Activated T-helper 17 cell treated with anti-CD3 and anti-CD28 coated beads, Interleukin-2, amount 50 U/mL, for 72 hours (primary cell): Measurements from ENCODE around the gene ZNF784. TPM values are rescaled to one million over a fixed set of nuclear protein-coding genes. Genes with fewer than 3 reads are reported as not detected.

Experiments
- ATAC-seq: fragments of 150-1000 bp; cut with Tn5 transposase; replicated peaks from 2 replicates; pipeline ENCODE4 v1.10.0; 2021; ENCODE audit warnings: mild to moderate bottlenecking, moderate library complexity
- H3K27ac Mint-ChIP-seq: one replicate; pipeline ENCODE4 v1.8.0; 2022; ENCODE audit warnings: mixed read lengths
- H3K27me3 Mint-ChIP-seq: one replicate; pipeline ENCODE4 v1.8.0; 2022; ENCODE audit warnings: mixed read lengths
- H3K36me3 Mint-ChIP-seq: one replicate; pipeline ENCODE4 v1.8.0; 2022; ENCODE audit warnings: low read depth, mild to moderate bottlenecking, mixed read lengths
- H3K4me1 Mint-ChIP-seq: one replicate; pipeline ENCODE4 v1.8.0; 2022; ENCODE audit warnings: mixed read lengths
- H3K4me3 Mint-ChIP-seq: one replicate; pipeline ENCODE4 v1.8.0; 2022; ENCODE audit warnings: mild to moderate bottlenecking, mixed read lengths
- H3K9me3 Mint-ChIP-seq: one replicate; pipeline ENCODE4 v1.8.0; 2022; ENCODE audit warnings: mixed read lengths
- total RNA-seq, 2 donors: library from RNA; stranded (reverse); gene quantifications; one replicate each; pipeline ENCODE4 v1.2.3, GENCODE V29; 2022

Gene ZNF784
- total RNA-seq, 2 donors from 2014 or later = 4.6 to 5.3 TPM

DNA sequence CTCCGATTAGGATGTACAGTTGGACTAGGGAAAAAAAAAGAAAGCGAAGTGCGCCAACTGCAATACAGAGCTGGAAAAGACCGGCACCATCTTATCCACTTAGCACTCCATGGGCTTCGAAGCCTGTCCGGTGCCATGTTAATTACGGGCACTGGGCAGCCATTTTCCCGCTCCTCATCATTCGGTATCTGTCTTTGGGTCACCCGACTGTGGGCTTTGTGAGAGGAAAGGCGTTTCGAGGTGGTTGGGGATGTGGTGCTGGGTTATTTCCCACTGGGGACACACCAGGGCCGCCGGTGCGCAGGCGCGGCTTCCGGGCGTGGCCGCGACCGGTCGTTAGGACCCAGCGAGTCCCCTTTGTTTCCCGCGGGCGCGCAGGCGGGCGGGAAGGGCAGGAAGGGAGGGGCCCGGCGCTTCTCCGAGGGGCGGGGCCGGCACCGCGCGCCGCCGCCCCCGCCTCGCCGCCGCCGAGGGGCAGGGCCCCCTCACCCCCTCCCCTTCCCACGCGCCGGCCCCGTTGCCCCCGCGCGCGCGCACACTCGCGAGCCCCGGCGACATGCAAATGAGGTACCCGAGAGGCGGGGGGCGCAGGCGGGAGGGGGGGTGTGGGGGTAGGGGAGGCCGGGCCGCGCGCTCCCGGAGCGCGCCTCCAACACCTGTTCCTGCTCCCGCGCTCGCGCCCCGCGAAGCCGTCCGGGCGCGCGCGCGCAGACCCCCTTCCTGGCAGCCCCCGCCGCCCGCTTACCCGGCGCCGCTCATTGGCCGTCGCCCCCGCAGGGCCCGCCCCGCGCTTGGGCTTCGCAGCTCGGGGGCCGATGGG lies 24.3 kb downstream of the ZNF784 start, which contains the start of gene ZNF524:
ZNF524 (plus strand) TSS at position 447 of the 820 bp plus-strand sequence. CDS start 1,825 bp downstream, outside the sequence.
- Mint-ChIP-seq H3K27me3 (no peaks in the 10 kb centered on the region), H3K9me3 (no peaks in the 10 kb centered on the region), H3K27ac (peak within 1 kb of the TSS; percentile 95), H3K4me3 (peak within 1 kb of the TSS; percentile 92), H3K36me3 (peaks cover 34% of the 10 kb centered on the region), H3K4me1 (peaks cover 28% of the 10 kb centered on the region)
- ATAC-seq = peak; percentile 63

DNA sequence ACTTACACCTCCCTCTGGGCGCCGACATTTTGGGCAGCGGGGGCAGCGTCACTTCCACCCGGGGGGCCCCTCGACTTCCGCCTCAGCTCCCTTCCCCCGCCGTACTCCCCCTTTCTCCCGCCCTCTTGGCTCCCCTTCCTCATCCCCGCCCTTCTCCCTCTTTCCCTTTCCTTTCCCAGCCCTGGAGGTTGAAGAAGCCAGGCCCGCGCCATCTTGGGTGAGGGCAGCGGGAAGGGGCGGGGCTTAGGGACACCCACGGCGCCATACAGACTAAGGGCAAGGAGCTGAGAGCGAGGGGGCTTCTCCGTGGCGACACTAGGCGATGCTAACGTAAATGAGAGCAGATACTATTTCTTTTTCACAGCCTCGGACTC lies 24.9 kb downstream of the ZNF784 start, which contains the start of gene FIZ1:
FIZ1 (minus strand) TSS at position 50 of the 374 bp plus-strand sequence. CDS start 1,652 bp downstream, outside the sequence.
- H3K36me3 Mint-ChIP-seq = peaks cover 40% of the 10 kb centered on the region
- peaks cover 24% of the 10 kb centered on the region for H3K4me1 Mint-ChIP-seq
- H3K9me3 Mint-ChIP-seq = no peaks in the 10 kb centered on the region
- ATAC-seq = peak; percentile 83
- H3K27me3 Mint-ChIP-seq = no peaks in the 10 kb centered on the region
- H3K27ac Mint-ChIP-seq = peak within 1 kb of the TSS; percentile 95
- peak within 1 kb of the TSS; percentile 92 for H3K4me3 Mint-ChIP-seq

DNA sequence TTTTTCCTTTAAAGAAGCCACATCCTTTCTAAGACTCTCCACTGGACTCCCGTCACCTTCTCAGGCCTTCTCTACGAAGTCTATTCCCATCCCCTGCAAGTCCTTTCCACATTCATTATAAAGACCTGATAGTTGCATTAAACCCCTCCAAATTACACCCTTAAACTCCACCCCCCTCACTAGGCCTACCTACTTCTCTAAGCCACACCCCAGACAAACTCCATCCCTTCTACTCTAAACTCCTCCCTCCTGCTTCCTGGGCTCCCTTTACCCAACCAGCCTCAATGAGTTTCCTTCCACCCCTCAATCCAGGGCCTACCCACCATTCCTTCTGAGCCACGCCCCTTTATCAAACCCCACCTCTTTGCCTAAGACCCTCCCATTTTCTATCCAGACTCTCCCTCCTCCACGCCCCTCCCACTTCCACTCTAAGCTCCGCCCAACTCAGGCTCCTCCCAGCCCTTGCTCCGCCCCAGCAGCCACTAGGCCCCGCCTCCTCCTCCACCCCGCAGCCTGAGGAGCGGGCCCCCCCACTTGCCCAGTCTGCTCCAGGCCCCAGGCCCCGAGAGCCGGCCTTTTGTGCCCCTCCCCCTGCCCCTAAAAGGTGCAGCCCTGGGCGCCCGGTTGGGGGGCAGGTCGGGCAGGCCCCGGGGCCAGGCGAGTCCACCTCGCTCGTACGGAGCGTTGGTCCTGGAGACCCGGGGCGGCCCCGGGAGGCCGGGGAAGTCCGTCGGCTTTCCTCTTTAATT lies 25.5 kb downstream of the ZNF784 start:
- ATAC-seq = peak; percentile 75
- Mint-ChIP-seq H3K27me3 (no peaks in the 10 kb centered on the region), H3K27ac (peak overlapping the region; percentile 95), H3K9me3 (no peaks in the 10 kb centered on the region), H3K36me3 (peaks cover 40% of the 10 kb centered on the region), H3K4me3 (peak overlapping the region; percentile 92), H3K4me1 (peaks cover 22% of the 10 kb centered on the region)

GRCh38 chr19:55598034-55598433 lies 26.3 kb downstream of the ZNF784 start:
- H3K27ac Mint-ChIP-seq = no peak overlapping the region
- no peaks in the 10 kb centered on the region for H3K27me3 Mint-ChIP-seq
- no peak for ATAC-seq
- H3K4me1 Mint-ChIP-seq = peaks cover 17% of the 10 kb centered on the region
- H3K4me3 Mint-ChIP-seq = no peak overlapping the region
- peaks cover 45% of the 10 kb centered on the region for H3K36me3 Mint-ChIP-seq
- no peaks in the 10 kb centered on the region for H3K9me3 Mint-ChIP-seq

DNA sequence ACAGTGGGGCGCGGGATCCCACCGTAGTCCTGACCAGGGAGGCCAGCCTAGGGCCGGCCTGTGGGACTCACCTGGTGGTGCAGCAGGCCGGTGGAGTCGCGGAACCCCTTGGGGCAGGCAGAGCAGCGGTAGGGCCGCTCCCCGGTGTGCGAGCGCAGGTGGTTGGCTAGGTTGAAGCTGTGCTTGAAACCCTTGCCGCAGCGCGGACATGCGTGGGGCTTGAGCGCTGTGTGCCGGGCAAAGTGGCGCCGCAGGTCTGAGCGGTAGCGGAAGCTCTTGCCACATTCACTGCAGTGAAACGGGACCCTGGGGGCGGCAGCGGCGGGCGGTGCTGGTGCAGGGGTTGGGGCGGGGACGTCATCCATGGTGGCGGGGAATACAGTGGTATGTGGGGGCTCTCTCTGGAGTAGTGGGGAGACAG lies 26.9 kb downstream of the ZNF784 start:
- no peak overlapping the region for H3K4me3 Mint-ChIP-seq
- no peak overlapping the region for H3K27ac Mint-ChIP-seq
- no peak for ATAC-seq
- peaks cover 45% of the 10 kb centered on the region for H3K36me3 Mint-ChIP-seq
- no peaks in the 10 kb centered on the region for H3K27me3 Mint-ChIP-seq
- peaks cover 17% of the 10 kb centered on the region for H3K4me1 Mint-ChIP-seq
- H3K9me3 Mint-ChIP-seq = no peaks in the 10 kb centered on the region

- no peak overlapping the region for H3K27ac Mint-ChIP-seq
- H3K4me3 Mint-ChIP-seq = no peak overlapping the region
- no peak for ATAC-seq
- no peaks in the 10 kb centered on the region for H3K27me3 Mint-ChIP-seq
- peaks cover 12% of the 10 kb centered on the region for H3K4me1 Mint-ChIP-seq
- no peaks in the 10 kb centered on the region for H3K9me3 Mint-ChIP-seq
- peaks cover 51% of the 10 kb centered on the region for H3K36me3 Mint-ChIP-seq
These were observed 28.1 kb downstream of the ZNF784 start for GRCh38 chr19:55596304-55596703.

DNA sequence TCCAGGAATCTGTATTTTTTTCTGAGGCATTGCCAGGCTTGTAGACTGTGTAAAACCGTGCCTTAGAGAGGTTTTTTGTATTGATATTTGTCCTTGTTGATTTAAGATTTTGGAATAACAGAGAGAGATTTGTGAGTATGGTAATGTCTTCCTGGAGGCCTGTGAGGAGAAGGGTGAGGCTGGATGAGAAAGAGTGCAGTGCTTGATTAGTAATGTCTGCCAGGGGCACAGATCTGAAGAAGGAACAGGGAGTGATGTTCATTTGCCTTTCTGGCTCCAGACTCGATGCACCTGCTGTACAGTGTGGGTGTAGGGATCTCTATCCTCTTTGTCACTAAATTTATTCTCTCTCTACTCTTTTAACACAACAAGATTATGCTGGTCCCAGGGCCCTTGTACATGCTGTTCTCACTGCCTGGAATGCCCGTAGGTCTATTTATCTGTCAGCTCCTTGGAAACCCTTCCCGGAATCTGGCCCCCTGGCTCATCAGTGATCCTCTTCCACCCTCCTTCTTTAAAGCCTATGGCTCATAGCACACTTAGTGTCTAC lies 29.3 kb downstream of the ZNF784 start:
- no peak overlapping the region for H3K27ac Mint-ChIP-seq
- H3K4me1 Mint-ChIP-seq = peaks cover 8% of the 10 kb centered on the region
- ATAC-seq = no peak
- H3K27me3 Mint-ChIP-seq = no peaks in the 10 kb centered on the region
- H3K36me3 Mint-ChIP-seq = peaks cover 53% of the 10 kb centered on the region
- no peaks in the 10 kb centered on the region for H3K9me3 Mint-ChIP-seq
- H3K4me3 Mint-ChIP-seq = no peak overlapping the region

- no peak for ATAC-seq
- Mint-ChIP-seq H3K4me3 (no peak overlapping the region), H3K36me3 (peaks cover 46% of the 10 kb centered on the region), H3K9me3 (no peaks in the 10 kb centered on the region), H3K4me1 (no peaks in the 10 kb centered on the region), H3K27me3 (no peaks in the 10 kb centered on the region), H3K27ac (no peak overlapping the region)
These were observed 31.1 kb downstream of the ZNF784 start for GRCh38 chr19:55593096-55593772.

DNA sequence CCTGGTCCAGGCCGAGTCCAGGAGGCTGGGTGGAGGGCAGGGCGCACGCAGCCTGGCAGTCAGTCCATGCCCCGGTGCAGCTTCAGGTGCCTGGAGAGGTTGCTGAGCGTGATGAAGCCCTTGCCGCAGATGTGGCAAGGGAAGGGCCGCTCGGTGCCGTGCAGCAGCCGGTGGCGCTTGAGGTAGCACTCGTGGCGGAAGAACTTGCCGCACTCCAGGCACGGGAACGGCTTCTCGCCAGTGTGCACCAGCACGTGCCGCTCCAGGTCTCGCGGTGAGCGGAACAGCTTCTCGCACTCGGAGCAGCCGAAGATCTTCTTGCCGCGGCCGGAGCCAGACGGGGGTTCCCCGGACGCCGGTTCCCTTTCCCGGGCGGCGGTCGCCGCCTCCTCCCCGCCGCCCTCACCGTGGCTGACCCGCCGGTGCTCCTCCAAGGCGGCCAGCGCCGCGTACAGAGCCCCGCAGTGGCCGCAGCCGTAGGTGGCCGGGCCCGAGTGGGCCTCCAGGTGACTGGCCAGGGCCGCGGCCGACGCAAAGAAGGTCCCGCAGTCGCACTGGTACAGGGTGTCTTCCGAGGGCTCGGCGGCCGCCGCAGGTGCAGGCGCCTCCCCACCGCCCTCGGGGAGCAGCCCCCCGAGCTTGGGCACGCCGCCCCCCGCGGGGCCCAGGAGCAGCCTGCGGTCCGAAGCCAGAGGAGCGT lies 31.8 kb downstream of the ZNF784 start:
- H3K9me3 Mint-ChIP-seq = no peaks in the 10 kb centered on the region
- H3K27ac Mint-ChIP-seq = no peak overlapping the region
- H3K4me3 Mint-ChIP-seq = no peak overlapping the region
- ATAC-seq = no peak
- H3K36me3 Mint-ChIP-seq = peaks cover 40% of the 10 kb centered on the region
- no peaks in the 10 kb centered on the region for H3K27me3 Mint-ChIP-seq
- H3K4me1 Mint-ChIP-seq = no peaks in the 10 kb centered on the region

DNA sequence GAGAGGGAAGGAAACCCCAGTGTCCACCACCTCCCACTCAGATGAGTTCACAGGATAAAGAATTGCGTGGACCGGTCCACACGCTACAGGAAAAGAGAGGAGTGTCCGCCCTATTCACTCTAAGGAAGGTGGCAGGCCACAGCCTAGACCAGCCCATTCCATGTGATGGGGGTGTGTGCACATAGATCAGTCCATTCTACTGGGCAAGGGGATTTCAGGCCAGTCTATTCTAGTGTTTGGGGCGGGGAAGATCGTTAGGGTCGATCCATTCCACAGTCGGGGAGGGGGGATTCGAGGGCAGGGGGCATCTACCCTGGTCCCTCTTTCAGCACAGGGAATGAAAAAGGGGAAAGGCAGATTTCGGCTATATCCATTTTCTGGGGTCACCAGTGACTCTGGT lies 32.8 kb downstream of the ZNF784 start:
- Mint-ChIP-seq H3K4me1 (no peaks in the 10 kb centered on the region), H3K27me3 (no peaks in the 10 kb centered on the region), H3K4me3 (no peak overlapping the region), H3K36me3 (peaks cover 34% of the 10 kb centered on the region), H3K9me3 (no peaks in the 10 kb centered on the region), H3K27ac (no peak overlapping the region)
- ATAC-seq = no peak

DNA sequence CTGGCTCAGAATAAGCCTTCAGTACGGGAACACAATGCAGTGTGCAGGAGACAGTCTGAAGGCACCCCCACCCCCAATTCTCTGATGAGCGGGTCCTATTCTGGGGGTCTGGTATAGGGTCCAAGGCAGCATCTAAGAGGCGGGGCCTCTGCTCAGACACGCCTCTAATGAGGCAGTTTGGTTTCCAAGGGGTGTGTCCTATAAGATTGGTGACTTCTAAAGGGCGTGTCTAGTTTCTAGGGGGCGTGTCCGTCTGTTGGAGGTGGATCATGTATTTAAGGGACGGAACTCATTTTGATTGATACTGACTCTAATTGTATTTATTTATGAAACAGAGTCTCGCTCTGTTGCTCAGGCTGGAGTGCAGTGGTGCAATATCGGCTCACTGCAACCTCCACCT lies 33.7 kb downstream of the ZNF784 start:
- no peak overlapping the region for H3K4me3 Mint-ChIP-seq
- no peaks in the 10 kb centered on the region for H3K27me3 Mint-ChIP-seq
- H3K9me3 Mint-ChIP-seq = no peaks in the 10 kb centered on the region
- H3K36me3 Mint-ChIP-seq = peaks cover 24% of the 10 kb centered on the region
- ATAC-seq = no peak
- no peaks in the 10 kb centered on the region for H3K4me1 Mint-ChIP-seq
- no peak overlapping the region for H3K27ac Mint-ChIP-seq

- no peak for ATAC-seq
- Mint-ChIP-seq H3K4me3 (no peak overlapping the region), H3K4me1 (peaks cover 5% of the 10 kb centered on the region), H3K27me3 (no peaks in the 10 kb centered on the region), H3K27ac (no peak overlapping the region), H3K9me3 (no peaks in the 10 kb centered on the region), H3K36me3 (peaks cover 19% of the 10 kb centered on the region)
These were observed 34.3 kb downstream of the ZNF784 start for GRCh38 chr19:55590109-55590508.

- Mint-ChIP-seq H3K36me3 (peaks cover 11% of the 10 kb centered on the region), H3K4me1 (peaks cover 6% of the 10 kb centered on the region), H3K27me3 (no peaks in the 10 kb centered on the region), H3K27ac (no peak overlapping the region), H3K4me3 (no peak overlapping the region), H3K9me3 (no peaks in the 10 kb centered on the region)
- ATAC-seq = no peak
These were observed 35.6 kb downstream of the ZNF784 start for GRCh38 chr19:55588738-55589137.
